ENCODE results near the gene PDE7B. TPM values are rescaled to one million over a fixed set of nuclear protein-coding genes. Genes with fewer than 3 reads are reported as not detected.

The PDE7B gene
- total RNA-seq, 2 experiments from 2014 or later, result not detected

DNA sequence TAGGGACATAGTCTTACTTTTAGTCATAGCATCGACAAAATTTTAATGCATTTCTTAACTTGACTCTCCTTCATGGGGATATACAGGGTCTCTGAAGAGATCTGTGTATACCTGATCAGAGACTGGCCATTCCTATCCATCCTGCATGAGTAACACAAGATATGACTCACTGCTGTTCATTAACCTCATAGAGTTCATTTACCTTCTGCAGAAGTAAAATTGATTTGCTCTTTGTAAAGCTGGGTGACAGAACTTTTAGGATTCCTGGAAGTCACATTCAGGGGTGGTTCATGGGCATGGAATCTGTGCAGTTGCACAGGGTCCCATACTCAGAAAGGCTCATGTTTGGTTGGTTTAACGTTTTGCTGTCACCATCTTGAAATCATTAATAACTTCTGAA lies 53.2 kb downstream of the PDE7B start:
- no peaks in the 10 kb centered on the region for H3K4me1 ChIP-seq (ENCODE audit: insufficient read depth, low read length, poor library complexity, severe bottlenecking)
- DNase-seq (ENCODE audit: low spot score), result no peak
- intact Hi-C loops (cut with micrococcal nuclease; ENCODE audit: unreplicated experiment), result loop anchor here (5.0 to 10.0 kb wide), 2 partner anchors 370 to 452 kb away; no protein-coding TSS in a partner anchor
- no TSS peak for BruUV-seq (replicated peaks)
- ChIA-PET POLR2A (no interaction called here), CTCF (ENCODE audit: unreplicated experiment) (no interaction called here)
- no peaks in the 10 kb centered on the region for H3K9me3 ChIP-seq (ENCODE audit: low read length)
- H4K20me1 ChIP-seq (ENCODE audit: insufficient read depth, low read length), result no peaks in the 10 kb centered on the region
- H2AFZ ChIP-seq (ENCODE audit: low read length), result no peak overlapping the region
- no peaks in the 10 kb centered on the region for H3K9me2 ChIP-seq (ENCODE audit: insufficient read depth, low read length)
- no peaks in the 10 kb centered on the region for H3K36me3 ChIP-seq (ENCODE audit: insufficient read depth, low read length)
- no peak overlapping the region for H3K4me2 ChIP-seq (ENCODE audit: low read length)
- TF ChIP-seq, protein P1, sequence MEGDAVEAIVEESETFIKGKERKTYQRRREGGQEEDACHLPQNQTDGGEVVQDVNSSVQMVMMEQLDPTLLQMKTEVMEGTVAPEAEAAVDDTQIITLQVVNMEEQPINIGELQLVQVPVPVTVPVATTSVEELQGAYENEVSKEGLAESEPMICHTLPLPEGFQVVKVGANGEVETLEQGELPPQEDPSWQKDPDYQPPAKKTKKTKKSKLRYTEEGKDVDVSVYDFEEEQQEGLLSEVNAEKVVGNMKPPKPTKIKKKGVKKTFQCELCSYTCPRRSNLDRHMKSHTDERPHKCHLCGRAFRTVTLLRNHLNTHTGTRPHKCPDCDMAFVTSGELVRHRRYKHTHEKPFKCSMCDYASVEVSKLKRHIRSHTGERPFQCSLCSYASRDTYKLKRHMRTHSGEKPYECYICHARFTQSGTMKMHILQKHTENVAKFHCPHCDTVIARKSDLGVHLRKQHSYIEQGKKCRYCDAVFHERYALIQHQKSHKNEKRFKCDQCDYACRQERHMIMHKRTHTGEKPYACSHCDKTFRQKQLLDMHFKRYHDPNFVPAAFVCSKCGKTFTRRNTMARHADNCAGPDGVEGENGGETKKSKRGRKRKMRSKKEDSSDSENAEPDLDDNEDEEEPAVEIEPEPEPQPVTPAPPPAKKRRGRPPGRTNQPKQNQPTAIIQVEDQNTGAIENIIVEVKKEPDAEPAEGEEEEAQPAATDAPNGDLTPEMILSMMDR (conservative IDR thresholded peaks at IDR 0.05; ENCODE audit: low read length), result no peak
- no peak for TF ChIP-seq EZH2phosphoT487 (IDR thresholded peaks at IDR 0.05; ENCODE audit: borderline replicate concordance, low read depth, low read length)
- H3K79me2 ChIP-seq (ENCODE audit: insufficient read depth, low read depth, low read length), result no peaks in the 10 kb centered on the region
- no peak overlapping the region for H3K4me3 ChIP-seq (ENCODE audit: low read depth, low read length, poor library complexity, severe bottlenecking)
- no peak overlapping the region for H3K27ac ChIP-seq (ENCODE audit: low read depth, low read length, poor library complexity, severe bottlenecking)

DNA sequence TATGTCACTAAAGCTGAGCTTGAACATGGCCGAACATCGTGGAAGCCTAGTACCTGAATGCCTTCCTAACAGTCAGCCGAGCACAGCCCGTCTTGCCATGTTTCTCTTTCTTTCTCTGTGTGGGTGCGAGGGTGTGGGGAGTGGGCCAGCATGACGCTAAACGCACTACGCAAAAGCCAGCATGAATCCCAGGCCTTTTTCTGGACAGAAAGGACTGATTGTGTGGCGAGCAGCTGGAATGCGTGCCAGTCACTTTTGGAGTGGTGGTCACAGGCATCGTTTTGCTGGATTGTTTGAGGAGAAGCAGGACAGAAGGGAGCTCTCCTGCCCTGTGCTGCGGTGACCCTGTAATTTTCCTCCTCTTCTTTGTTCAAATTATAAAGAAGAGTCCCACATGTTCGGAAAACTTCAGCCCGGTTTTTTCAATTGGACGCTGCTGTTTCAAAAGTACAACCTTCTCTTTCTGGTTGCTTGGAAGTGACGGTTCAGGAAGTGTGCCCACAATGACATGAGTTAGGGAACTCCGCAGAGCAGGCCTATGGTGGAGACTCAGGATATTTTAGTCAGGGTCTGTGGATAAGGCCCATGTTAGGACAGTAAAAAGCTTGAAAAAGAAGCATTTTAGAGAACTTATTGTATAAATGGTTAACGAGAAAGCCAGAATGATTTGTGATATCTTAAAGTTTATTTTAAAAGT lies 54.3 kb downstream of the PDE7B start:
- no TSS peak for BruUV-seq (replicated peaks)
- ChIA-PET POLR2A (no interaction called here), CTCF (ENCODE audit: unreplicated experiment) (no interaction called here)
- H3K79me2 ChIP-seq (ENCODE audit: insufficient read depth, low read depth, low read length), result no peaks in the 10 kb centered on the region
- no peak for DNase-seq (ENCODE audit: low spot score)
- no peaks in the 10 kb centered on the region for H3K36me3 ChIP-seq (ENCODE audit: insufficient read depth, low read length)
- TF ChIP-seq, protein P1 (conservative IDR thresholded peaks at IDR 0.05; ENCODE audit: low read length), result no peak
- TF ChIP-seq EZH2phosphoT487 (IDR thresholded peaks at IDR 0.05; ENCODE audit: borderline replicate concordance, low read depth, low read length), result no peak
- no peaks in the 10 kb centered on the region for H4K20me1 ChIP-seq (ENCODE audit: insufficient read depth, low read length)
- intact Hi-C loops (cut with micrococcal nuclease; ENCODE audit: unreplicated experiment), result loop anchor here (5.0 to 10.0 kb wide), 2 partner anchors 371 to 453 kb away; no protein-coding TSS in a partner anchor
- H3K27ac ChIP-seq (ENCODE audit: low read depth, low read length, poor library complexity, severe bottlenecking), result no peak overlapping the region
- no peak overlapping the region for H3K4me3 ChIP-seq (ENCODE audit: low read depth, low read length, poor library complexity, severe bottlenecking)
- no peaks in the 10 kb centered on the region for H3K9me2 ChIP-seq (ENCODE audit: insufficient read depth, low read length)
- H3K4me1 ChIP-seq (ENCODE audit: insufficient read depth, low read length, poor library complexity, severe bottlenecking), result no peaks in the 10 kb centered on the region
- no peak overlapping the region for H2AFZ ChIP-seq (ENCODE audit: low read length)
- no peaks in the 10 kb centered on the region for H3K9me3 ChIP-seq (ENCODE audit: low read length)
- no peak overlapping the region for H3K4me2 ChIP-seq (ENCODE audit: low read length)

DNA sequence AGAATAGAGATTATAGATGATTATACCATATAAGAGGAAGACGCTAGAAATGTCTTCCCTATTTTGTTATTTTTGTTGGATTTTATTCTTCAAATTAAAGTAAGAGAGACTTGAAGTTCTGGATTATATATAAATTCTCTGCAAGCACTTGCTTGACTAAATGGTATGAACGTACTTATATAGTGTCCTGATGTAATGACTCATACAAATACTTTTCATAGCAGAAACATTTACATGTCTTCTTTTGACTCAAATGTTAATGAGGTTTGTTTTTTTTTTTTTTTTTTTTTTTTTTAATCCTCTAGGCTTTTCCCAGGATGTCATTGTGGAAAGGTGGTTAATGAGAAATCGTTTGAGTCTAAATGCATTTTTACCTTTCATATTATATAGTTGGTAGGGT lies 55.0 kb downstream of the PDE7B start:
- CTCF ChIA-PET (ENCODE audit: unreplicated experiment), result no interaction called here
- Histone ChIP-seq H2AFZ (ENCODE audit: low read length) (no peak overlapping the region), H3K4me1 (ENCODE audit: insufficient read depth, low read length, poor library complexity, severe bottlenecking) (no peaks in the 10 kb centered on the region), H3K4me2 (ENCODE audit: low read length) (no peak overlapping the region), H3K4me3 (ENCODE audit: low read depth, low read length, poor library complexity, severe bottlenecking) (no peak overlapping the region), H3K36me3 (ENCODE audit: insufficient read depth, low read length) (no peaks in the 10 kb centered on the region), H3K9me3 (ENCODE audit: low read length) (no peaks in the 10 kb centered on the region), H4K20me1 (ENCODE audit: insufficient read depth, low read length) (no peaks in the 10 kb centered on the region), H3K79me2 (ENCODE audit: insufficient read depth, low read depth, low read length) (no peaks in the 10 kb centered on the region), H3K27ac (ENCODE audit: low read depth, low read length, poor library complexity, severe bottlenecking) (no peak overlapping the region), H3K9me2 (ENCODE audit: insufficient read depth, low read length) (no peaks in the 10 kb centered on the region)
- DNase-seq (ENCODE audit: low spot score), result no peak
- no TSS peak for BruUV-seq (replicated peaks)
- intact Hi-C loops (cut with micrococcal nuclease; ENCODE audit: unreplicated experiment), result loop anchor here (5.0 to 10.0 kb wide), 2 partner anchors 372 to 454 kb away; no protein-coding TSS in a partner anchor
- TF ChIP-seq, protein P1 (conservative IDR thresholded peaks at IDR 0.05; ENCODE audit: low read length), result no peak
- no peak for TF ChIP-seq EZH2phosphoT487 (IDR thresholded peaks at IDR 0.05; ENCODE audit: borderline replicate concordance, low read depth, low read length)
- POLR2A ChIA-PET, result no interaction called here

All from OCI-LY7 (cell line).